Suprapubic skin (tissue), 4 donors: Measurements from ENCODE around the gene PFN3. TPM values are rescaled to one million over a fixed set of nuclear protein-coding genes. Genes with fewer than 3 reads are reported as not detected.

Experiments used
- DNase-seq, 2 donors: peaks; one replicate each; pipeline ENCODE4 v3.0.0-alpha.2; 2019; ENCODE audit warnings: low spot score in 2 of 2
- H3K27ac ChIP-seq: fragments of 200-600 bp; sonication (generic); one replicate; pipeline ENCODE4 v1.5.1; 2019
- H3K27me3 ChIP-seq: fragments of 200-600 bp; sonication (generic); one replicate; pipeline ENCODE4 v1.5.1; 2019
- H3K36me3 ChIP-seq: fragments of 200-600 bp; sonication (generic); one replicate; pipeline ENCODE4 v1.5.1; 2019
- H3K4me1 ChIP-seq: fragments of 200-600 bp; sonication (generic); one replicate; pipeline ENCODE4 v1.5.1; 2019
- H3K4me3 ChIP-seq: fragments of 200-600 bp; sonication (generic); one replicate; pipeline ENCODE4 v1.5.1; 2019; ENCODE audit warnings: mild to moderate bottlenecking
- H3K9me3 ChIP-seq: fragments of 200-600 bp; sonication (generic); one replicate; pipeline ENCODE4 v1.5.1; 2019
- EP300 ChIP-seq: sonication (generic); formaldehyde crosslinking; IDR thresholded peaks from one replicate; pipeline ENCODE4 v1.6.1; 2017; ENCODE audit warnings: antibody characterized with exemption
- POLR2A ChIP-seq, 2 donors: fragments of 450-650 bp; IDR thresholded peaks; one replicate each; pipeline ENCODE4 v1.6.1; 2017; ENCODE audit warnings: antibody characterized with exemption in 2 of 2, mild to moderate bottlenecking in 2 of 2, moderate library complexity in 2 of 2
- POLR2AphosphoS5 ChIP-seq, 3 donors: sonication (generic); formaldehyde crosslinking; IDR thresholded peaks; one replicate each; pipeline ENCODE4 v1.6.1; 2017; ENCODE audit warnings: antibody characterized with exemption in 3 of 3
- WGBS: methylation state at CpG from one replicate; pipeline ENCODE4 v1.1.5; 2018; 5-methylcytosine and 5-hydroxymethylcytosine counted together
- total RNA-seq, 4 donors: library from RNA; depleted of rRNA; stranded (reverse); fragments of >200 nt; gene quantifications; one replicate each; pipeline ENCODE4 v1.1.0, GENCODE V29; 2016
- TF ChIP-seq, protein P1 (sequence below), 2 donors: fragments of 200-600 bp in 1 of 2; fragments of 450-650 bp in 1 of 2; sonication (generic) in 1 of 2; IDR thresholded peaks; one replicate each; pipeline ENCODE4 v1.5.1; 2016 to 2019; ENCODE audit warnings: antibody characterized with exemption in 2 of 2, mild to moderate bottlenecking in 1 of 2, moderate library complexity in 1 of 2

The PFN3 gene
- total RNA-seq, 4 donors from 2014 or later, result not detected

- Histone ChIP-seq H3K4me1 (peaks cover 49% of the 10 kb centered on the region), H3K27ac (no peak overlapping the region), H3K27me3 (no peaks in the 10 kb centered on the region), H3K4me3 (no peak overlapping the region), H3K36me3 (peaks cover 62% of the 10 kb centered on the region), H3K9me3 (no peaks in the 10 kb centered on the region)
- no peak for DNase-seq
- TF ChIP-seq POLR2A (IDR thresholded peaks at IDR 0.05) (no peak), POLR2AphosphoS5 (IDR thresholded peaks at IDR 0.05) (no peak), EP300 (no peak)
- TF ChIP-seq, protein P1, sequence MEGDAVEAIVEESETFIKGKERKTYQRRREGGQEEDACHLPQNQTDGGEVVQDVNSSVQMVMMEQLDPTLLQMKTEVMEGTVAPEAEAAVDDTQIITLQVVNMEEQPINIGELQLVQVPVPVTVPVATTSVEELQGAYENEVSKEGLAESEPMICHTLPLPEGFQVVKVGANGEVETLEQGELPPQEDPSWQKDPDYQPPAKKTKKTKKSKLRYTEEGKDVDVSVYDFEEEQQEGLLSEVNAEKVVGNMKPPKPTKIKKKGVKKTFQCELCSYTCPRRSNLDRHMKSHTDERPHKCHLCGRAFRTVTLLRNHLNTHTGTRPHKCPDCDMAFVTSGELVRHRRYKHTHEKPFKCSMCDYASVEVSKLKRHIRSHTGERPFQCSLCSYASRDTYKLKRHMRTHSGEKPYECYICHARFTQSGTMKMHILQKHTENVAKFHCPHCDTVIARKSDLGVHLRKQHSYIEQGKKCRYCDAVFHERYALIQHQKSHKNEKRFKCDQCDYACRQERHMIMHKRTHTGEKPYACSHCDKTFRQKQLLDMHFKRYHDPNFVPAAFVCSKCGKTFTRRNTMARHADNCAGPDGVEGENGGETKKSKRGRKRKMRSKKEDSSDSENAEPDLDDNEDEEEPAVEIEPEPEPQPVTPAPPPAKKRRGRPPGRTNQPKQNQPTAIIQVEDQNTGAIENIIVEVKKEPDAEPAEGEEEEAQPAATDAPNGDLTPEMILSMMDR (IDR thresholded peaks at IDR 0.05), result no peak
- 90% methylated on average over 2 of the region's 8 CpGs for WGBS
Observed at GRCh38 chr5:177434437-177434836, 34.0 kb upstream of the PFN3 start.

- TF ChIP-seq, protein P1 (IDR thresholded peaks at IDR 0.05), result no peak
- no peak for TF ChIP-seq POLR2A (IDR thresholded peaks at IDR 0.05)
- no peak for TF ChIP-seq EP300
- no peak for TF ChIP-seq POLR2AphosphoS5 (IDR thresholded peaks at IDR 0.05)
- no peak for DNase-seq
- peaks cover 56% of the 10 kb centered on the region for H3K4me1 ChIP-seq
- peaks cover 62% of the 10 kb centered on the region for H3K36me3 ChIP-seq
- H3K9me3 ChIP-seq, result no peaks in the 10 kb centered on the region
- WGBS, result 82% methylated on average over 5 of the region's 29 CpGs
- no peak overlapping the region for H3K4me3 ChIP-seq
- no peak overlapping the region for H3K27ac ChIP-seq
- no peaks in the 10 kb centered on the region for H3K27me3 ChIP-seq
Observed at GRCh38 chr5:177433658-177434217, 33.3 kb upstream of the PFN3 start.

- no peaks in the 10 kb centered on the region for H3K27me3 ChIP-seq
- DNase-seq, result no peak
- H3K36me3 ChIP-seq, result peaks cover 62% of the 10 kb centered on the region
- H3K4me3 ChIP-seq, result no peak overlapping the region
- no peaks in the 10 kb centered on the region for H3K9me3 ChIP-seq
- H3K4me1 ChIP-seq, result peaks cover 63% of the 10 kb centered on the region
- H3K27ac ChIP-seq, result no peak overlapping the region
- TF ChIP-seq POLR2A (IDR thresholded peaks at IDR 0.05) (no peak), POLR2AphosphoS5 (IDR thresholded peaks at IDR 0.05) (no peak), EP300 (no peak)
- TF ChIP-seq, protein P1 (IDR thresholded peaks at IDR 0.05), result no peak
- 79% methylated on average over 22 of the region's 25 CpGs for WGBS
Observed at GRCh38 chr5:177432839-177433657, 32.6 kb upstream of the PFN3 start.

DNA sequence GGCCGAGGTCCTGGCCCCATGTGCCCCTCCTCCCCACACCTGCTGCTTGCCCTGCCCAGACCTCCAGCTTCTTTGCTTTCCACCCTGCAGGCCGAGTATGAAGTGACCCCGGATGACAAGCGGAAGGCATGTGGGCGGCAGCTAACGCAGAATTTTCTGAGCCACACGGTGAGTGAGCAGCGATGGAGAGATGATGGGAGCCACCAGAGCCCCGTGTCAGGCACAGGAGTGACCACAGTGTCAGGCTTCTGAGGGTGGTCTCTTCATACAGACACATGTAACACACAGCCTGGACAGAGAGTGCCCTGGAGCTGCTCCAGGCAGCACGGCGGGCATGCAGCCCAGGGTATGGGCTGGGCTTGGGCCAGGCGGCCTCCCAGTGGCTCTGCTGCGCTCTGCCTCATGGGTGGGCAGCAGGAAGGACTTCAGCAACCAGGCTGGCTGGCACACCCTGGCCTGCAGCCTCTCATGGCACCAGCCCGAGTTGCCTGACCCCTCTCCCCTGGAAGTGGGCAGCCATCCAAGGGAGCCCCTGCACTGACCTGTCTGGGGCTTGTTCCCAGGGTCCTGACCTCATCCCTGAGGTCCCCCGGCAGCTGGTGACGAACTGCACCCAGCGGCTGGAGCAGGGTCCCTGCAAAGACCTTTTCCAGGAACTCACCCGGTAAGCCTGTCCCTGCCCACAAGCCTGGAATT is 31.8 kb upstream of the PFN3 start:
- Histone ChIP-seq H3K4me3 (no peak overlapping the region), H3K27ac (no peak overlapping the region), H3K36me3 (peaks cover 54% of the 10 kb centered on the region), H3K9me3 (no peaks in the 10 kb centered on the region), H3K27me3 (no peaks in the 10 kb centered on the region), H3K4me1 (peaks cover 71% of the 10 kb centered on the region)
- TF ChIP-seq EP300 (no peak), POLR2A (IDR thresholded peaks at IDR 0.05) (no peak), POLR2AphosphoS5 (IDR thresholded peaks at IDR 0.05) (no peak)
- TF ChIP-seq, protein P1 (IDR thresholded peaks at IDR 0.05), result no peak
- WGBS, result 65% methylated on average over 4 of the region's 18 CpGs
- DNase-seq, result no peak
